HepG2 (cell line): ENCODE data around the gene MAP1LC3A. TPM values are rescaled to one million over a fixed set of nuclear protein-coding genes. Genes with fewer than 3 reads are reported as not detected.
A peak's percentile ranks its signal among the peaks of the same experiment; 100 is the strongest.

Experiments used
- ATAC-seq: fragments of 200-7000 bp; cut with Tn5 transposase; 3 replicates; pipeline ENCODE4 v1.9.1; 2020; ENCODE audit warnings: mild to moderate bottlenecking, moderate library complexity
- BruUV-seq: library from RNA; stranded (reverse); fragments of 400-500 nt; replicated peaks from 2 replicates; lab custom pipeline; 2021; lab: Mats Ljungman, UMichigan
- CTCF ChIA-PET: fragments of 300-600 bp; formaldehyde crosslinking; extraction: SDS; loops from one replicate; lab custom pipeline; 2021; ENCODE audit warnings: low total read pairs, inconsistent platforms, low intra/inter-chr PET ratio; lab: Yijun Ruan, JAX
- POLR2A ChIA-PET: fragments of 350-600 bp; sonication (Branson Sonifier 250); formaldehyde crosslinking; loops from one replicate; lab custom pipeline; 2020; ENCODE audit warnings: antibody characterized with exemption, inconsistent platforms; lab: Yijun Ruan, JAX
- DNase-seq: peaks from one replicate; pipeline ENCODE4 v3.0.0-alpha.2; 2015; ENCODE audit warnings: low spot score
- FAIRE-seq: peaks from 3 replicates; lab custom pipeline; 2011; peaks lifted over from hg19 to GRCh38; lab: Jason Lieb, UNC
- H2AFZ ChIP-seq: one replicate; pipeline ENCODE4 v1.6.1; 2011; ENCODE audit warnings: low read length, inconsistent platforms
- H3K27ac ChIP-seq: fragments of 300-600 bp; 3 replicates; pipeline ENCODE4 v1.8.0; 2011; ENCODE audit warnings: mixed run types, mild to moderate bottlenecking, mixed read lengths, low read length, inconsistent platforms; ENCODE audit not compliant: insufficient read depth; ENCODE audit errors: extremely low read length
- H3K27me3 ChIP-seq, 2 experiments: fragments of 200-600 bp in 1 of 2; 2 replicates in 1 of 2; 3 replicates in 1 of 2; pipeline versions ENCODE4 v1.6.0 to v1.8.0; 2011; ENCODE audit warnings: low read length in 2 of 2, mild to moderate bottlenecking in 2 of 2, moderate library complexity in 2 of 2, inconsistent platforms in 1 of 2; ENCODE audit not compliant: insufficient read depth in 2 of 2, control insufficient read depth in 1 of 2
- H3K36me3 ChIP-seq, 2 experiments: fragments of 200-600 bp in 1 of 2; replicated peaks in 1 of 2; 2 replicates in 1 of 2; 3 replicates in 1 of 2; pipeline versions ENCODE4 v1.5.1 to v1.8.0; 2011; ENCODE audit warnings: low read length in 2 of 2, inconsistent platforms in 1 of 2; ENCODE audit not compliant: insufficient read depth in 2 of 2, control insufficient read depth in 1 of 2
- H3K4me1 ChIP-seq: 2 replicates; pipeline ENCODE4 v1.5.1; 2012; ENCODE audit warnings: low read length, inconsistent platforms; ENCODE audit not compliant: insufficient read depth
- H3K4me2 ChIP-seq: 2 replicates; pipeline ENCODE4 v1.6.0; 2011; ENCODE audit warnings: low read depth, low read length, inconsistent platforms
- H3K4me3 ChIP-seq, 3 experiments: fragments of 200-600 bp in 1 of 3; sonication (generic), shearing (Covaris generic) in 1 of 3; replicated peaks in 1 of 3; 2 replicates each; pipeline ENCODE4 v1.5.1; 2011 to 2016; ENCODE audit warnings: low read length in 3 of 3, inconsistent platforms in 2 of 3, low read depth in 2 of 3, mild to moderate bottlenecking in 2 of 3, control low read depth in 1 of 3, mixed read lengths in 1 of 3; ENCODE audit not compliant: insufficient read depth in 1 of 3
- H3K79me2 ChIP-seq: one replicate; pipeline ENCODE4 v1.6.1; 2011; ENCODE audit warnings: low read length, inconsistent platforms; ENCODE audit not compliant: insufficient read depth
- H3K9ac ChIP-seq: 2 replicates; pipeline ENCODE4 v1.6.0; 2011; ENCODE audit warnings: mild to moderate bottlenecking, low read depth, low read length, inconsistent platforms; ENCODE audit not compliant: insufficient read depth
- H3K9me3 ChIP-seq: 2 replicates; pipeline ENCODE4 v1.5.1; 2012; ENCODE audit warnings: mild to moderate bottlenecking, low read length
- H4K20me1 ChIP-seq: 2 replicates; pipeline ENCODE4 v1.6.0; 2011; ENCODE audit warnings: inconsistent platforms, mild to moderate bottlenecking, low read length, moderate library complexity; ENCODE audit not compliant: insufficient read depth
- FOXP4 ChIP-seq: sonication (generic); formaldehyde crosslinking; IDR thresholded peaks from 2 replicates; pipeline ENCODE4 v1.4.0; 2020; ENCODE audit warnings: missing genetic modification reagents
- SCMH1 ChIP-seq: sonication (generic); formaldehyde crosslinking; IDR thresholded peaks from 2 replicates; pipeline ENCODE4 v1.9.0; 2021; ENCODE audit warnings: missing genetic modification reagents, mild to moderate bottlenecking, borderline replicate concordance
- ZNF12 ChIP-seq: sonication (generic); formaldehyde crosslinking; IDR thresholded peaks from 2 replicates; pipeline ENCODE4 v1.5.0; 2020; ENCODE audit warnings: missing genetic modification reagents
- WGBS: methylation state at CpG from one replicate; pipeline ENCODE4 v1.1.6; 2017; ENCODE audit warnings: low lambda C conversion rate; 5-methylcytosine and 5-hydroxymethylcytosine counted together
- in situ Hi-C: cut with HindIII; loops from 2 replicates; pipeline ENCODE4 v1.10.0; 2017; ENCODE audit warnings: low pct_unique_long_range_greater_than_20kb; ENCODE audit not compliant: extremely low pct_ligation_motif_present
- intact Hi-C: fragments of 100-400 bp; cut with micrococcal nuclease; formaldehyde crosslinking; loops from one replicate; pipeline ENCODE4 v1.10.0; 2022; ENCODE audit not compliant: unreplicated experiment
- polyA plus RNA-seq, 8 experiments: library from polyadenylated mRNA; depleted of rRNA in 3 of 8; stranded (reverse) in 7 of 8; unstranded in 1 of 8; fragments of >200 nt; fragmentation: Illumina TruSeq in 4 of 8; extraction: Trizol in 4 of 8; gene quantifications; 2 replicates each; pipeline versions ENCODE4 v1.2.1 to v1.2.3, GENCODE V29; 2011 to 2016; ENCODE audit warnings: low read depth in 4 of 8, missing spikeins in 1 of 8, mixed read lengths in 1 of 8; ENCODE audit not compliant: insufficient read depth in 1 of 8
- total RNA-seq, 5 experiments: library from RNA; depleted of rRNA; stranded (reverse); fragments of >200 nt; fragmentation: Illumina TruSeq; extraction: Trizol; gene quantifications; 2 replicates each; pipeline ENCODE4 v1.2.3, GENCODE V29; 2016; ENCODE audit warnings: low read depth in 1 of 5
- TF ChIP-seq, protein P1 (sequence below): sonication (generic); formaldehyde crosslinking; IDR thresholded peaks from 2 replicates; pipeline ENCODE4 v1.5.1; 2020; ENCODE audit warnings: mild to moderate bottlenecking, missing genetic modification reagents, moderate library complexity
- TF ChIP-seq, protein P2 (sequence below): sonication (generic); formaldehyde crosslinking; IDR thresholded peaks from 2 replicates; pipeline ENCODE4 v1.4.0; 2020; ENCODE audit warnings: mild to moderate bottlenecking, missing genetic modification reagents

Gene MAP1LC3A
- total and polyA plus RNA-seq, 2 of the 13 experiments (the other 11 are each of a cell fraction or from before 2014, with no cell fraction given) = not detected

GRCh38 chr20:34579191-34579978 lies 20.9 kb downstream of the MAP1LC3A start (continued):
- TF ChIP-seq FOXP4 (CRISPR knock-in tag) = no peak

- intact Hi-C loops = no loop called here
These were observed 21.7 kb downstream of the MAP1LC3A start for GRCh38 chr20:34579979-34580940.

More at GRCh38 chr20:34579979-34580940, 21.7 kb downstream of the MAP1LC3A start:
- H2AFZ ChIP-seq = no peak overlapping the region
- no peaks in the 10 kb centered on the region for H3K79me2 ChIP-seq
- no peak overlapping the region for H3K4me2 ChIP-seq
- no peak; the same call in 2 of the 3 replicates for ATAC-seq
- H3K36me3 ChIP-seq = peaks cover 20 to 65% of the 10 kb centered on the region in 2 experiments
- H3K4me1 ChIP-seq = peaks cover 15% of the 10 kb centered on the region
- no peak for DNase-seq
- no peak overlapping the region for H3K4me3 ChIP-seq
- CTCF ChIA-PET = interaction anchor here (1.3 to 2.0 kb wide), 2 partner anchors 174 to 190 kb away, joined by 3 to 25 read pairs; no protein-coding TSS in a partner anchor
- no peak overlapping the region for H3K27ac ChIP-seq
- H3K9ac ChIP-seq = no peak overlapping the region
- in situ Hi-C loops = loop anchor here (10.0 kb wide), 1 partner anchor 195 kb away; no protein-coding TSS in a partner anchor
- FAIRE-seq = no peak
- no peaks in the 10 kb centered on the region for H3K27me3 ChIP-seq
- 91% methylated on average over 7 of the region's 7 CpGs for WGBS
- POLR2A ChIA-PET = no interaction called here
- no peaks in the 10 kb centered on the region for H4K20me1 ChIP-seq
- no peaks in the 10 kb centered on the region for H3K9me3 ChIP-seq
- TF ChIP-seq ZNF12 (no peak), SCMH1 (CRISPR knock-in tag) (no peak)
- TF ChIP-seq, protein P1, sequence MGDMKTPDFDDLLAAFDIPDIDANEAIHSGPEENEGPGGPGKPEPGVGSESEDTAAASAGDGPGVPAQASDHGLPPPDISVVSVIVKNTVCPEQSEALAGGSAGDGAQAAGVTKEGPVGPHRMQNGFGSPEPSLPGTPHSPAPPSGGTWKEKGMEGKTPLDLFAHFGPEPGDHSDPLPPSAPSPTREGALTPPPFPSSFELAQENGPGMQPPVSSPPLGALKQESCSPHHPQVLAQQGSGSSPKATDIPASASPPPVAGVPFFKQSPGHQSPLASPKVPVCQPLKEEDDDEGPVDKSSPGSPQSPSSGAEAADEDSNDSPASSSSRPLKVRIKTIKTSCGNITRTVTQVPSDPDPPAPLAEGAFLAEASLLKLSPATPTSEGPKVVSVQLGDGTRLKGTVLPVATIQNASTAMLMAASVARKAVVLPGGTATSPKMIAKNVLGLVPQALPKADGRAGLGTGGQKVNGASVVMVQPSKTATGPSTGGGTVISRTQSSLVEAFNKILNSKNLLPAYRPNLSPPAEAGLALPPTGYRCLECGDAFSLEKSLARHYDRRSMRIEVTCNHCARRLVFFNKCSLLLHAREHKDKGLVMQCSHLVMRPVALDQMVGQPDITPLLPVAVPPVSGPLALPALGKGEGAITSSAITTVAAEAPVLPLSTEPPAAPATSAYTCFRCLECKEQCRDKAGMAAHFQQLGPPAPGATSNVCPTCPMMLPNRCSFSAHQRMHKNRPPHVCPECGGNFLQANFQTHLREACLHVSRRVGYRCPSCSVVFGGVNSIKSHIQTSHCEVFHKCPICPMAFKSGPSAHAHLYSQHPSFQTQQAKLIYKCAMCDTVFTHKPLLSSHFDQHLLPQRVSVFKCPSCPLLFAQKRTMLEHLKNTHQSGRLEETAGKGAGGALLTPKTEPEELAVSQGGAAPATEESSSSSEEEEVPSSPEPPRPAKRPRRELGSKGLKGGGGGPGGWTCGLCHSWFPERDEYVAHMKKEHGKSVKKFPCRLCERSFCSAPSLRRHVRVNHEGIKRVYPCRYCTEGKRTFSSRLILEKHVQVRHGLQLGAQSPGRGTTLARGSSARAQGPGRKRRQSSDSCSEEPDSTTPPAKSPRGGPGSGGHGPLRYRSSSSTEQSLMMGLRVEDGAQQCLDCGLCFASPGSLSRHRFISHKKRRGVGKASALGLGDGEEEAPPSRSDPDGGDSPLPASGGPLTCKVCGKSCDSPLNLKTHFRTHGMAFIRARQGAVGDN (CRISPR knock-in tag) = peak; percentile 22; the same call in 1 of the 2 replicates
- TF ChIP-seq, protein P2, sequence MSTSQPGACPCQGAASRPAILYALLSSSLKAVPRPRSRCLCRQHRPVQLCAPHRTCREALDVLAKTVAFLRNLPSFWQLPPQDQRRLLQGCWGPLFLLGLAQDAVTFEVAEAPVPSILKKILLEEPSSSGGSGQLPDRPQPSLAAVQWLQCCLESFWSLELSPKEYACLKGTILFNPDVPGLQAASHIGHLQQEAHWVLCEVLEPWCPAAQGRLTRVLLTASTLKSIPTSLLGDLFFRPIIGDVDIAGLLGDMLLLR = no peak
- BruUV-seq = no TSS peak
